ENCODE data around the gene LMO4.

The LMO4 gene

DNA sequence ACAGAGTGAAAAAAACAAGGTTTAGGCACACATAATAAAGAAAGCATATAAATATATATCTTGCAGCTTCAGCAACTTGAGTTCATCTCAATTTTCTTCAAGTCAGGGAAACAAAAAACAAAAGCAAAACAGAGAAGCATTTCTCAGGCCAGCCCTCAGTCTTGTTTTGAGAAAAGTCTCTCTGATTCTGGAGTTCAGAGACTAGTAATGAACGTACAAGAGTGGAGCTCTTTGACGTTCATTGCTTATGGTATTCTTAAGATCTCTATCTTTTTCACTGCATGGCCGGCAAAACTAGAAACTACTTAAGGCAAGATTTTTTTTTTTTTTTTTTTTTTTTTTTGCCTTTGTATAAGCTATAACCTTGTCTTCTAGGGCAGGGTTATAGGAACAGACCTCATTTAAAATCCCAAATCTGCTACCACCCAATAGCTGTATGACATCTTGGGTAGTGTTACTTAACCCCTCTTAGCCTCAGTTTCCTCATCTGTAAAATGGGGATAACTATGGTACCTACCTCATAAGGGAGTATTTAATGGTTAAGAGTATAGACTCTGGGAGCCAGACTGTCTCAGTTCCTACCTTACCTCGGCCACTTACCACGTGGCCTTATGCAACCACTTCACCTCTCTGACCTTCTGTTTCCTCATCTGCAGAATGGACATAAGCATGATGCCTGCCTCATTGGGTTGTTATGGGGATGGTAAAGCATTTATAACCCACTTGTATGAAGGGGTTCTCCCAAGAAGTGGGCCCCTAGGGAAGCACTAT, 33.6 kb downstream of the LMO4 start:
- DNase-seq, result no peak

DNA sequence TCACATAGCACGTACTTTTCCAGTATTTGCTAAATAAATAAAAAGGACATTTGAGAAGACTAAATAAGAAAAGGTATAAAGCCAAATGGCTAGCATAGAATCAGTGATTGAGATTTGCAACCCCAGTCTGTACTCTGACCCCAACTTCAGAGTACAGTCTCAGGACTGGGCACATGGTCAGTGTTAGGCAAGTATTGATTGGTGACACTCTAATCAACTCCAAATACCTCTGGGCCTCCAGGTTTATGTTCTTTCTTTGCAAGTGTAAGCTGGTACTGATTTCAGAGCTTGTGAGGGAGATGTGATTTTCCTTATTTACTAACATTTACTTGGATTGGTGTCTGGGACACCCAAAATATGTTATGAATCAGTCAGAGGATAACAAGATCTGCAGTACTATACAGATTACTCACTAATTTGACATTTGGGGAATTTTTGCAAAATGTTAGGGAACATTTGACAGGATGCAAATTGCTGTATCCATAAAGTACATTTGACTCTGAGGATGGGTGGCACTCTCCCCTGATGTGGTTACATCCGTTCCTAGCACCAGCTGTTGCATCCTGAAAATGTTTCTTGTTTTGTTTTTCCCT, 34.2 kb downstream of the LMO4 start:
- no peak for DNase-seq

DNA sequence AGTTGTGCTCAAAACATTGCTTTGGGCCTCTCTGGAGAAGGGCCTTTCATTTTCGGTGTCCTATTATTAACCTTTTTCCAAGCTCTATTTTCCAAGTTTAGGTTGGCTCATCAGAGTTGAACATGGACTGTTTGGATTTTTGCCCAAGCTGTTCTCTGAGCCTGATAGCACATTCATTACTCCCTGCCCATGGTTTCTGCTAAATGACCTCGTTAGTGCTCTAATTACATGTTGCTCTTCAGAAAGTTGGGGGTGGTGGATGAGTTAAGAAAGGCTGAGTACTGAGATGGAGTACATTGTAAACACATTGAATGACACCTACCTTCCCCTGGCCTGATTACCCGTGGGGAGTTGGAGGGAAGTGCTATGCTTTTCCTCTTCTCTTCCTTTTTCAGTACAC, 38.9 kb downstream of the LMO4 start:
- DNase-seq, result no peak

DNA sequence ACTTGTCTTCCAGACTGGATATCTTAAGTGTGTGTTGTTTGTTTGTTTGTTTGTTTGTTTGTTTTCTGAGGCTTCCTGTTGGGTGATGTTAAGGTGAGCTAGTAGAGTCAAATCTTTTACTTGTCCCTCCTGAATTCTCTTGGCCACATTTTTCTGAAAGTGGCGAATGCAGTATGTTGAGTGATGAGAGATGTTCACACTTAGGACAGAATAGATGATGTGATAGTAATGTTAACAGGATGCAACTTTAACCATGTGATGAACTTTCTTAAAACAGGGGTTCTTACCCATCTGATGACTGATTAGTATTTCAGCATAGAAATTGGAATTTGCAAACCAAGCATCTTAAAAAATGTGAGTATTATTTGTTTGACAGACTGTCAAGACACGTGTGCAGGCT, 40.2 kb downstream of the LMO4 start:
- peak in 1 of 2 donors; percentile 13 for DNase-seq

DNA sequence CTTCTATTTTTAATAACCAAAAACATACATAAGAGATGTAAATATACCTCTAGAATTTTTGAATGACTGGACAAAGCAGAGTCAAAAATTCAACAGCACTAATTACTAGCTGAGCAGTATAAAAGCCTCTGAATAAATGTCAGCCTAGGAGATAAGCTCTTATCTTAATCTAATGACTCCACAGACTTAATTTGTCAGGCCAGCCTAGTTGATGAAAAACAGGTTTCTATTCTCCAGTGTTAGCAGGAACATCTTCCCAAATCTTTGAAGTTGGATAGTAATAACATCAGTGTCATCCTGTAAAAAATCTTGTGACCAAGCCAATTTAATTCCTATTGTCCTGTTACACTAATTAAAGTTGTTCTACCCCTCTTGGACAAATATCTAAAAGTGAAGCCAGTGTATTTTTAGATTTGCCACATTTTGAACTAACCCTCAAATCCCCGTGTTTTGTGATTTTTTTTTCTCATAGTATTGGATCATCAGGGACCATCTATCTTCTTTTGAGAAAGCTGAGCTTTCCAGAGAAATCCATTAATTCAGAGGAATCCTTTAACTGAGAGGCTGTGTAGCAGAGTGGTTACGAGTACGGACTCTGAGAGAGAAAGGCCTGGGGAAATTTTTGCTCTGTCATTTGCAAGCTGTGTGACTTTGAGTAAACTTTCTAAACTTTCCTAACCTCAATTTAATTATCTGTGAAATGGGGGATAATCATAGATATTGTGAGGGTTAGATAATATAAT, 41.2 kb downstream of the LMO4 start:
- no peak for DNase-seq

DNA sequence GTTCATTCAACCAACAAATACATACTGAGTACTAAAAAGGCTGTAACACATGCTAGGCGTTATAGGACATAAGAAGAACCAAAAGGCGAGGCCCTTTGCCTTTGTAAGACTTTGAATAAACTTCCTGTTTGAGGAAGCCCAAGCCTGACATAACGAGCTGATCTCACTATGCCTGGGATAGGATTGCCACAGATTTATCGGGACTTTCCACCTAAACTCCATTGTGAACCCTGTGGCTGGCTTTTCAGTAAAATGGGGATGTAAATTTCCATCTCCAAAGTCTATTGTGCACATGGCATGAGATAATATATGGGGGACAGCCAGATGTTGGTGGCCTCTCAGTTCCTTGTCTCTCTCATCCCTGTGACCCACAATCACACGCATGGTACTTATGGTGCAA, 41.9 kb downstream of the LMO4 start:
- peak; percentile 71 to 92 for DNase-seq

DNA sequence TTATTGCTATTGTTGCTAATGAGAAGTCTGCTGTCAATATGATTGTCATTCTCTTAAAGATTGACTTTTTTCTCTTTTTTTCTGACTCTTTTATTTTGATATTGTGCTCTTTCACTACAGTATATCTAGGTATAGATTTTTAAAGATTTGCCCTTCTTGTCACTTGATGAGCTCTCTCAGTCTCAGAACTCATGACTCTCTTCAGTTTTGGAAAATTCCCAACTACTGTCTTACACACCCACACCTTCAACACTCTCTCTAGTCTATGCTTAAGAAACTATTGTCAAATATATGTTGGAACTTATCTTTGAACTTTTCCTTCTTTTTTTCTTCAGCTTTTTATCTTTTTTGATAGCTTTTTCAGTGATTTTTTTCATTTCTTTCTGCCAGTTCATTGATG, 50.6 kb downstream of the LMO4 start:
- DNase-seq, result peak in 1 of 2 donors; percentile 57

DNA sequence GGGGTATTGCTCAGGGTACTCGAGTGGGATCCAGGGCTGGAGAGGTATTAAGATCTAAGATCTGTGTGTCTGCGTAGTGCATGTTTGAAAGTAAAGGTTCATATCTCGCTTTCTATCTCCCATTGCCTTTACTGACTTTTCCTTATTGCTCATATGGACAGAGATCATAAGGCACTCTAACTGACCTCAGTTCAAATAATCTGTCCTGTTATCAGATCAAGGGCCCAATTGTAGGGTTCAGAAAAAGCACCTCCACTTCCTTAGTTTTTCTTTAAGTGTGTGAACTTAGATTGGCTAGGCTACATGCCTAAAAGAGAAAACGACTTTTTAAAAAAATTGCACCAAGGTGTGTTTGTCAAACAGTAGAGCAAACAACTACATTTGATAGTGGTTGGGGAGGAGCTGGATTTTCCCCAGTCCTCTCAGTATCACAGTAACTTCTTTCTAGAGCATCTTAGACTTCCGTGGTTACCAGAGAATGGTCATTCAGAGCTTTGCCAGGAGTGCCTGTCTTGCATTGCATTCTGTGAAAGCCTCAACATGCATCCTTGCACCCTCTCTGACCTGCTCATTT, 57.6 kb downstream of the LMO4 start:
- DNase-seq, result no peak

DNA sequence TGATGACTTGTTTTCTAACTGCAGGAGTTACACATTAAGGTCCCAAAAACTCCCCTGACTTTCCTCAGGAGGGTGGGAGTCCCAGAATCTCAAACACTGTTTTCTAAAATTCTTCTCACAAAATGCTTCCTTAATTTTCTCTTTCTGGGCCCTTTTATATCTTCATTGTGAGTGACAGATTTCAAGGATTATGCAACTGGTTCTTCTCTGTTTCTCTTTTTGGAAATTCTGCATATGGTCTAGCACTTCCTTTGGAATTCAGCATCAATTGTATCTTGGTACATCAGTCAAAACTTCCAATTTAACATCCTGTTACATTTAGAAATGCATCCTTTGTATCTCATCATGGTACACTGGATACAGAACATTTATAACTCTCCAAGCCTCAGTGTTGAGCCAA, 59.7 kb downstream of the LMO4 start:
- peak; percentile 52 to 72 for DNase-seq

DNA sequence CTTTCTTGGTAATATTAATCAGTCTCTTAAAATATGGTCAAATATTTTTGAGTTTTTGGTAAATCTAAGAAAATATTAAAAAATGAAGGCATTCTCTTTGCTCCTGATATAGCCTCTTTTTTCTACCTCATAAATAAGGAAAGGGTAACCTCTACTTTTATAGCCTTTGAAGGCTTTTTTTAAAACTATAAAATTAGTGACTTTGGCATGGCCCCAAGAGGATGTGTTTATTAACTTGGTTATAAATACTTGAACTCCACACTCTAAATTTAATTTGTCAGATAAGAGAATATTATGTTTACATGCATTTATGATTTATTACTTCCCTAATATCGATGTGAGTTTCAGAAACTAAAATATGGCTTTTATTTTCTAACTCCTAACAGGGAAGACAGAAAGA, 60.3 kb downstream of the LMO4 start:
- no peak for DNase-seq

DNA sequence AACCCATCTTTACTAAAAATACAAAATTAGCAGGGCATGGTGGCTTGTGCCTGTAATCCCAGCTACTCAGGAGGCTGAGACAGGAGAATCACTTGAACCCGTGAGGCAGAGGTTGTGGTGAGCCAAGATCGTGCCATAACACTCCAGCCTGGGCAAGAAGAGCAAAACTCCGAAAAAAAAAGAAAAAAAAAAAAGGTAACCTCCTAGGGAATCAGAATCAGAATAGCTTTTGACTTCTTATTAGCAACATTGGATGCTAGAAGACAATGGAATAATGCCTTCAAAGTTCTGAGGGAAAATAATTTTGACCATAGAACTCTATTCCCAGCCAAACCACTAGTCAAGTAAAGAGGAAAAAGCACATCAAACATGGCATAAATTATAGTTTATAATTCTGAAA, 60.9 kb downstream of the LMO4 start:
- DNase-seq, result no peak

DNA sequence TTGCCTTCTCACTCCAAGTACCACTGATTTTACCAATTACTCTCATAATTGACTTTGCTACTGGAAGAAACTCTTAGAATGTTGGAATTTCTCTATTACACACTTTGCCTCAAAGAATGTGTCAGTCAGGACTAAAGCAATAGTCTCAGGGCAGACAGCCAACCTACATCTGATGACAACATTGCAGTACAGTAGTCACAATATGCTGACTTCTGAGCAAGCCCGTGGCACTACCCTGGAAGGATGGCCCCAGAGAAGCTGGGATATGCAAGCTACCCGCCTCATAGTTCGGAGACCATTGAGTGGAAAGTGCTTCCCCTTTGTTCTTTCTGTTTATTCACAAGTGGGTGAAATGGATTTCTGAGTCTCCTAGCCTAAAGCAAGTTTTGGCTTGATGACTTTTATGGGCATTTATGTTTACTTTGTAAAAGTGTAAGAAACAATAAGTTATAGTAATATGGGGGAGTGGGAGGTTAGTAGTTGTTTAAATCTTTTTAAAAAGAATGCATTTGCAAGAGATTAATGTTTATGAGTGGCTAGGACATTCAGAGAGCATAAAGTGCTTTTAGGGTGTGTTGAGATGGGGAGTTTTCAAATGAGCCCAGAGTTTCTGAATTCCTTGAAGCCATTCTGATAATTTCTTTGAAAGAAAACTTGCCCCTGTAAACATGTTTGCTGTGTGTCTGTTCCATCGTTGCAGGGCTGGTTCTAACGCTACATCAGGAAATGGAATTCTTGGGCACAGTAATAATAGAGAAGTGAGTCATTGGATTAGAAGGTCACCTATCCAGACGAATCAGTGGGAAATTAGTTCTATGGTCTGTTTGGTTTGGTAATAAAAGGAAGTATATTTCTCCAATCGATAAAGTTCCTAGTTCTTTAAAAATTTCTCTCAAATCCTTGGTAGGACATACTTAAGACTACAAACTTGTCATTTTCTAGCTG, 63.8 kb downstream of the LMO4 start:
- DNase-seq, result peak; percentile 17 to 55

DNA sequence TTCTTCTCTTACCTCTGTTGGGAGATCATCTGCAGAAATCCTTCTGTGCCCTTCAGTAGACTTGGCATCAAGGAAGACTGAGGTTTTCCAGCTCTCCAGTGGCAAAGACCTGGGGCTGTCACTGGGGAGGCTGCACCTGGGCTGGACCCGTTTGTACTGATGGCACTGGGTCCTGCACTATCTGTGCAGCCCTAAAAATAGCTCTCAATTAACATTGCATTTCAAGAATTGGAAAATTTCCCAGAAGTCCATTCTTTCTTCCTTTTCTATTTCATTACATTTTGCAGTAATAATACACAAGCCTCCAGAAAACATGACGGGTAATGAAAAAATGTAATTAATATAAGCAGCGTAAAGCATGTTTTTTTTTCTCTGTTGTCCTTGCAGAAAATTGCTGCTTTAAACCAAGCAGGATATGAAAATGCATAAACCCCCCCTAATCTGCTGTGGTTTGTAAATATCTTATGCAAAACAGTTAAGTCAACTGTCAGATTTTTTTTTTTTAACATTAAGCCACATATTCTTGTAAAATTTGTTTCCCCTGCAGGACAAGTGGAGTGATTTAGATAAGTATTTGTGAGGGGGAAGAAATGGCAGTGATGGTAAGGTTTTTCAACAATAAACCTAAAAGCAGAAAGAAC, 64.9 kb downstream of the LMO4 start:
- no peak for DNase-seq

DNA sequence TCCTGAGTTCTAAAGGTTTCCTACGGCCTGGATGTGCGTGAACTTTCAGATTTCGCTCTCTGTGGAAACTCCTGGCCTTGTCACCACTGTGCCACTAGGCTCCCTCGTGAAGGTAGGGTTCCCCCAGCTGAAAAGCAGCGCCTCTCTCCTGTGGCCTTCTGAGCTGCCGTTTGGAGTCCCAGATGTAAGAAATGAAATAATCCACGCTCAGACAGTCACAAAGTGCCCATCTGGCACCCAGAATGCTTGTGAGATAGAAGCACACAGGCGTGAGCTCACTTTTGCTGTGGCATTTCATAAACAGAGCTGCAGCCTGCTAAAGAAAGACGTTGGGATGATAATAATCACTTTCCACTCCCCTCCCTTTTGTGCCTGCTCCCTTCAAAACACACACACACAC, 65.8 kb downstream of the LMO4 start:
- DNase-seq, result no peak

DNA sequence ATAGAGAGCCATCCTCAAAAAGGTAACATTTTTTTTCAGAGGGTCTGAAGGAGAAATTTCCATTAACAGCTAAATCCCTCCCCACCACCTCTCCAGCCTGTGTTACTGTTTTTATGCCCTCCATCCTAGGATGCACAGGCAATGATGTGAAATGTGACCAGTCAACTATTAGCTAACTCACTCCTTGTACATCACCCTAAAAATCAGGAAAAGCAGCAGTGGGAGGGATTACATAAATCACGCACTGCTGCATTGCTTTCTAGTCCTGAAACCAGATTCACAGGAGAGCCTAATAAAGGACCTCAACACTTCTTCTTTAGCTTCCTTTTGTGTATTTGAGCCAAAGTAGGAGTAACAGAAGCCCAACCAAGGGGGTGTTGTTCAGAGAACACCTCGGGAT, 66.3 kb downstream of the LMO4 start:
- DNase-seq, result no peak
